Ascending aorta (tissue), 2 donors: ENCODE data around the gene NEXN. TPM values are rescaled to one million over a fixed set of nuclear protein-coding genes. Genes with fewer than 3 reads are reported as not detected.

Experiments used
- DNase-seq, 2 donors: peaks; one replicate each; pipeline ENCODE4 v3.0.0-alpha.2; 2019; ENCODE audit warnings: low spot score in 2 of 2
- H3K27ac ChIP-seq, 2 donors: fragments of 200-600 bp; sonication (generic); one replicate each; pipeline ENCODE4 v1.5.1; 2016 to 2017; ENCODE audit warnings: mild to moderate bottlenecking in 1 of 2
- H3K27me3 ChIP-seq: fragments of 200-600 bp; sonication (generic); one replicate; pipeline ENCODE4 v1.5.1; 2017
- H3K36me3 ChIP-seq, 2 donors: fragments of 200-600 bp; sonication (generic); one replicate each; pipeline ENCODE4 v1.5.1; 2016
- H3K4me1 ChIP-seq, 2 donors: fragments of 200-600 bp; sonication (generic); one replicate each; pipeline ENCODE4 v1.5.1; 2016 to 2017; ENCODE audit warnings: mild to moderate bottlenecking in 1 of 2
- H3K4me3 ChIP-seq, 2 donors: fragments of 200-600 bp; sonication (generic); one replicate each; pipeline ENCODE4 v1.5.1; 2016 to 2017; ENCODE audit warnings: mild to moderate bottlenecking in 1 of 2
- H3K9me3 ChIP-seq, 2 donors: fragments of 200-600 bp; sonication (generic); one replicate each; pipeline ENCODE4 v1.5.1; 2016
- intact Hi-C: fragments of 100-400 bp; cut with DNase I; formaldehyde crosslinking; loops from one replicate; pipeline ENCODE4 v1.15.1; 2023
- total RNA-seq: library from RNA; depleted of rRNA; stranded (reverse); fragments of >200 nt; gene quantifications from one replicate; pipeline ENCODE4 v1.1.0, GENCODE V29; 2016
- TF ChIP-seq, protein P1 (sequence below), 3 experiments: fragments of 200-600 bp in 2 of 3; fragments of 450-650 bp in 1 of 3; sonication (generic) in 2 of 3; IDR thresholded peaks; one replicate each; pipeline ENCODE4 v1.5.1; 2016 to 2019; ENCODE audit warnings: antibody characterized with exemption in 3 of 3, mild to moderate bottlenecking in 1 of 3, moderate library complexity in 1 of 3

The NEXN gene
- total RNA-seq, 1 donor from 2014 or later: 38.2 TPM

DNA sequence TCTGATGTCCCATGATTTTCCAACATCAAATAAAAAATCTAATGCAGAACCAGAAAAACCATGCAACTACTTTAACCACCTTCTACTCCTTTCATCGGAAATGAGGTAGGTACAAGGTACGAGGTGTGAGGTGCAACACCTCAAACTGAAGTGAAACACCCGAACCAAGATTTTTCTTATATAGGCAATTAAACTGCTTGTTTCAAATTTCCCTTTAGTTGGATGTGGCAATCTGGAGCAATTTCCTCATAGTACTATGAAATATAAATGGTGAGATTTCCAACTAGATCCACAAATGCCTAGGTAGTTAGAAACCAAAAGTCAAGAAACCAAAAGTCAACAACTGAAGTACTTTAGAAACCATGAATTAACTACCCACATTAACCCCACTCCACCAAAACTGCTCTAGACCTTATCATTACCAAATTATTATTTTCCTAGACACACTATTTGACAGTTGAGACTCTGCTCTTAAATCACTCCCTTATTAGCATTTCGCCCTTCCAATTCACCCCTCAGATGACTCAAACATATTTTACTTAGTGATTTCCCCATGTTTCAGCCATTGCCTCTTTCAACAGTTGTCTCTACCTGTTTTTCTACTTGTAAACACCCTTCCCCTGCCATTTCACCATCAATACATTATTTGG lies 52.6 kb downstream of the NEXN start:
- Histone ChIP-seq H3K36me3 (peaks cover 74 to 93% of the 10 kb centered on the region in 2 donors), H3K4me1 (peaks cover 0 to 3% of the 10 kb centered on the region in 2 donors), H3K27ac (no peak overlapping the region), H3K4me3 (no peak overlapping the region), H3K9me3 (no peaks in the 10 kb centered on the region), H3K27me3 (no peaks in the 10 kb centered on the region)
- no peak for DNase-seq
- intact Hi-C loops: no loop called here
- TF ChIP-seq, protein P1, sequence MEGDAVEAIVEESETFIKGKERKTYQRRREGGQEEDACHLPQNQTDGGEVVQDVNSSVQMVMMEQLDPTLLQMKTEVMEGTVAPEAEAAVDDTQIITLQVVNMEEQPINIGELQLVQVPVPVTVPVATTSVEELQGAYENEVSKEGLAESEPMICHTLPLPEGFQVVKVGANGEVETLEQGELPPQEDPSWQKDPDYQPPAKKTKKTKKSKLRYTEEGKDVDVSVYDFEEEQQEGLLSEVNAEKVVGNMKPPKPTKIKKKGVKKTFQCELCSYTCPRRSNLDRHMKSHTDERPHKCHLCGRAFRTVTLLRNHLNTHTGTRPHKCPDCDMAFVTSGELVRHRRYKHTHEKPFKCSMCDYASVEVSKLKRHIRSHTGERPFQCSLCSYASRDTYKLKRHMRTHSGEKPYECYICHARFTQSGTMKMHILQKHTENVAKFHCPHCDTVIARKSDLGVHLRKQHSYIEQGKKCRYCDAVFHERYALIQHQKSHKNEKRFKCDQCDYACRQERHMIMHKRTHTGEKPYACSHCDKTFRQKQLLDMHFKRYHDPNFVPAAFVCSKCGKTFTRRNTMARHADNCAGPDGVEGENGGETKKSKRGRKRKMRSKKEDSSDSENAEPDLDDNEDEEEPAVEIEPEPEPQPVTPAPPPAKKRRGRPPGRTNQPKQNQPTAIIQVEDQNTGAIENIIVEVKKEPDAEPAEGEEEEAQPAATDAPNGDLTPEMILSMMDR (IDR thresholded peaks at IDR 0.05): no peak

DNA sequence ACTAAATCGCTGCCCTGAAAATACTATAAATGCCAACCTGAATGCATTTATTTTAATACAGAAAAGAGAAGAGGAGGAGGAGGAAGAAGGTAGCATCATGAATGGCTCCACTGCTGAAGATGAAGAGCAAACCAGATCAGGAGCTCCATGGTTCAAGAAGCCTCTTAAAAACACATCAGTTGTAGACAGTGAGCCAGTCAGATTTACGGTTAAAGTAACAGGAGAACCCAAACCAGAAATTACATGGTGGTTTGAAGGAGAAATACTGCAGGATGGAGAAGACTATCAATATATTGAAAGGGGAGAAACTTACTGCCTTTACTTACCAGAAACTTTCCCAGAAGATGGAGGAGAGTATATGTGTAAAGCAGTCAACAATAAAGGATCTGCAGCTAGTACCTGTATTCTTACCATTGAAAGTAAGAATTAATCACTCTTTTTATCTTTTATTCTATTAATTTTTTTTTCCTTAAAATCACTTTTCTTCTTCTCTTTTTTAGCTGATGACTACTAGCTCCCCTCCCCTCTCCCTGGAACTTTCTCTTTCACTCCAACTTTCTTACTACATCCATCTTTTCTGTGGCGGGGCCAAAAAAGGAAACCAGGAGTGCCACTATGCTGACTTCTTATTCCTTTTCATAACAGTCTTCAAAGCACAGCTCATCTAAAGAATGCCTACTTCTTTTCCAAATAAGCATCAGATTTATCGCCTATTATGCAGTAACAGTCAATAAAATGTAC lies 54.1 kb downstream of the NEXN start:
- no peak overlapping the region for H3K4me3 ChIP-seq
- H3K27me3 ChIP-seq: no peaks in the 10 kb centered on the region
- DNase-seq: no peak
- intact Hi-C loops: no loop called here
- peak overlapping the region; percentile 3 to 12 for H3K27ac ChIP-seq
- TF ChIP-seq, protein P1 (IDR thresholded peaks at IDR 0.05): no peak
- no peaks in the 10 kb centered on the region for H3K9me3 ChIP-seq
- H3K36me3 ChIP-seq: peaks cover 67 to 90% of the 10 kb centered on the region in 2 donors
- H3K4me1 ChIP-seq: peaks cover 0 to 3% of the 10 kb centered on the region in 2 donors

DNA sequence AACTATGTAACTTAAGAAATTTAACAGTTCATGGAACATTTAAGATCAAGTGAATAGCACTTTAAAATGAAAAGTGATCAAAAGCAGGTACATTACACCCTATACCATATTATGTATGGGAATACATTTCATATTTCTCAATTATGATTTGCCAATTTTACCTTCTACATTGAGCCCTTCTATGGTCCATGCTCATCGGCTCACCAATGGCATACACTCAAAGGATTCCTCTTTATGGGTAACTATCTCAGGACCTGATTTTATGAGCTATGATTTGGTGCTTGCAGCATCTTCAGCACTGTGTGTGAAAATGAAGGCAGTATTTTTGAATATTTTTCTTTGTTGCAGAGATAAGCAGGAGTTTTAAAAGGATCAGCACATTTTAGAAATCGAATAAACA lies 56.9 kb downstream of the NEXN start:
- Histone ChIP-seq H3K4me1 (peaks cover 2 to 14% of the 10 kb centered on the region in 2 donors), H3K9me3 (no peaks in the 10 kb centered on the region), H3K27me3 (no peaks in the 10 kb centered on the region), H3K27ac (no peak overlapping the region), H3K36me3 (peaks cover 54 to 87% of the 10 kb centered on the region in 2 donors), H3K4me3 (no peak overlapping the region)
- no peak for DNase-seq
- intact Hi-C loops: no loop called here
- TF ChIP-seq, protein P1 (IDR thresholded peaks at IDR 0.05): no peak

DNA sequence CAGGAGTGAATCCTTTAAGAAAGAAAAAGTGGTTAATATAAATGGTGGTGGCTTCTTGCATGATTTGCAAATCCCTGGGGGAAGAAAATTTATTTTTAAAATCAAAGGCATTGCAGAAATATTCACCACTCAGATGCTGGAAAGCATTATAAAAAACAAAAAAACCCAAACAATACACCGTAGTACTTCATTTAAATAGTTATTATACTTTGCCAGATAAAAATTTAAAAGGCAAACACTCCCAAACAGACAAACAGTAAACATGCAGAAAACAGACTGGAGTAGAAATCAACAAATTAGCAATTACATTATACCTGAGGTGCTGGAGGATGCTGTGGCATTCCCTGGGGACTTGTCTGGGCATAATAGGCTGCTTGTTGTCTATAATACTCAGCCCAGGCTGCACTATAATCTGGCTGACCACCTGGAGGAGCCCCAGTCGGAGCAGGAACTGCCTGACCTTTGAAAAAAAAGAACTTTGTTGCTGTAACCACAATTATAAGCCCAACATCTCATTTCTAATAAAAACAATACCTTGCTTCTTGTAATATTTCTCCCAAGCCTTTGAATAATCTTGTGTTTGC lies 60.5 kb downstream of the NEXN start:
- DNase-seq: no peak
- TF ChIP-seq, protein P1 (IDR thresholded peaks at IDR 0.05): peak in 1 of 3 experiments; percentile 29
- intact Hi-C loops: no loop called here
- Histone ChIP-seq H3K27ac (no peak overlapping the region), H3K36me3 (peaks cover 55 to 76% of the 10 kb centered on the region in 2 donors), H3K9me3 (no peaks in the 10 kb centered on the region), H3K27me3 (no peaks in the 10 kb centered on the region), H3K4me1 (peaks cover 2 to 11% of the 10 kb centered on the region in 2 donors), H3K4me3 (no peak overlapping the region)

DNA sequence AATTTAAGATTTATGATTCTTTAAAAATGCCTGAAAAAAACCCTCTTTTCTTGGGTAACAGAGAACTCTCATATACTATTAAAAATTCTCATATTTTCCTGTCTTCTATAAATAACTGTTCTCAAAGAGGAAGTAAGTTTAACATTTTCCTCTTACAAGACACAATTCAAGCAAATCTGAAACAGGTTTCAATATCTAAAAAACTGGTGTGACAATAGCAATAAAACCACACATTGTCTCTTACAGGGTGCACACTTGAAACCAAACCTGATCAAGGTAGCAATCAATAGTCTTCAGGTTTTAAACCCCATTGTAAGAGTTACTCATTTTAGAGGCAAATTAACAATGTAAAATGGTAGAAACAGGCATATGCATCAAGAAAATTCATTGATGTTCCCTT lies 62.4 kb downstream of the NEXN start:
- Histone ChIP-seq H3K4me1 (peaks cover 2 to 11% of the 10 kb centered on the region in 2 donors), H3K4me3 (no peak overlapping the region), H3K9me3 (no peaks in the 10 kb centered on the region), H3K27me3 (no peaks in the 10 kb centered on the region), H3K36me3 (peaks cover 60 to 75% of the 10 kb centered on the region in 2 donors), H3K27ac (no peak overlapping the region)
- intact Hi-C loops: no loop called here
- no peak for DNase-seq
- TF ChIP-seq, protein P1 (IDR thresholded peaks at IDR 0.05): no peak
